H9 (cell line): ENCODE measurements around the gene CHMP3. TPM values are rescaled to one million over a fixed set of nuclear protein-coding genes. Genes with fewer than 3 reads are reported as not detected.

Experiments used
- DNase-seq: peaks from one replicate; pipeline ENCODE4 v3.0.0-alpha.2; 2017
- H2AFZ ChIP-seq: one replicate; pipeline ENCODE4 v1.6.1; 2013; ENCODE audit warnings: mild to moderate bottlenecking, low read length, control low read depth, moderate library complexity
- H2AK5ac ChIP-seq: 2 replicates; pipeline ENCODE4 v1.6.1; 2013; ENCODE audit warnings: low read length, control low read depth, mixed read lengths; ENCODE audit not compliant: insufficient read length
- H2BK120ac ChIP-seq: one replicate; pipeline ENCODE4 v1.6.1; 2013; ENCODE audit warnings: low read depth, mild to moderate bottlenecking, low read length, control low read depth, inconsistent platforms; ENCODE audit not compliant: poor library complexity, severe bottlenecking
- H2BK12ac ChIP-seq: 2 replicates; pipeline ENCODE4 v1.6.1; 2013; ENCODE audit warnings: low read length, control low read depth, mixed read lengths, low read depth; ENCODE audit not compliant: insufficient read length
- H2BK15ac ChIP-seq: 2 replicates; pipeline ENCODE4 v1.6.1; 2013; ENCODE audit warnings: low read depth, low read length, control low read depth
- H2BK20ac ChIP-seq: one replicate; pipeline ENCODE4 v1.6.1; 2013; ENCODE audit warnings: low read depth, mild to moderate bottlenecking, low read length, control low read depth, inconsistent platforms; ENCODE audit not compliant: poor library complexity, severe bottlenecking
- H2BK5ac ChIP-seq: 2 replicates; pipeline ENCODE4 v1.6.1; 2013; ENCODE audit warnings: low read length, control low read depth, mixed read lengths; ENCODE audit not compliant: insufficient read length
- H3K14ac ChIP-seq: 2 replicates; pipeline ENCODE4 v1.6.1; 2013; ENCODE audit warnings: low read length, control low read depth; ENCODE audit not compliant: insufficient read depth
- H3K18ac ChIP-seq: 2 replicates; pipeline ENCODE4 v1.6.1; 2013; ENCODE audit warnings: low read depth, mild to moderate bottlenecking, mixed read lengths, low read length, control low read depth; ENCODE audit not compliant: insufficient read length
- H3K23ac ChIP-seq: 2 replicates; pipeline ENCODE4 v1.6.1; 2013; ENCODE audit warnings: low read length, control low read depth, mixed read lengths, low read depth; ENCODE audit not compliant: insufficient read length
- H3K23me2 ChIP-seq: 2 replicates; pipeline ENCODE4 v1.6.1; 2013; ENCODE audit warnings: low read depth, mild to moderate bottlenecking, mixed read lengths, low read length, control low read depth; ENCODE audit not compliant: insufficient read length, poor library complexity, severe bottlenecking
- H3K27ac ChIP-seq: 2 replicates; pipeline ENCODE4 v1.5.1; 2013; ENCODE audit warnings: low read length, control low read depth, mixed read lengths, low read depth; ENCODE audit not compliant: insufficient read length
- H3K27me3 ChIP-seq: 2 replicates; pipeline ENCODE4 v1.6.1; 2013; ENCODE audit warnings: low read length, control low read depth, inconsistent platforms; ENCODE audit not compliant: insufficient read depth
- H3K4ac ChIP-seq: 2 replicates; pipeline ENCODE4 v1.6.1; 2013; ENCODE audit warnings: low read depth, mild to moderate bottlenecking, control low read depth, inconsistent platforms, low read length, moderate library complexity
- H3K4me1 ChIP-seq: 2 replicates; pipeline ENCODE4 v1.6.1; 2013; ENCODE audit warnings: low read length, control low read depth, inconsistent platforms; ENCODE audit not compliant: insufficient read depth
- H3K4me2 ChIP-seq: 2 replicates; pipeline ENCODE4 v1.6.1; 2013; ENCODE audit warnings: low read length, control low read depth, mixed read lengths; ENCODE audit not compliant: insufficient read length, insufficient read depth
- H3K56ac ChIP-seq: 2 replicates; pipeline ENCODE4 v1.6.1; 2013; ENCODE audit warnings: low read depth, mild to moderate bottlenecking, mixed read lengths, low read length, control low read depth; ENCODE audit not compliant: insufficient read length
- H3K79me1 ChIP-seq: 2 replicates; pipeline ENCODE4 v1.6.1; 2013; ENCODE audit warnings: low read depth, mild to moderate bottlenecking, moderate library complexity, low read length, control low read depth, inconsistent platforms; ENCODE audit not compliant: insufficient read depth, poor library complexity, severe bottlenecking
- H3K79me2 ChIP-seq: 2 replicates; pipeline ENCODE4 v1.6.1; 2013; ENCODE audit warnings: low read length, control low read depth, inconsistent platforms; ENCODE audit not compliant: insufficient read depth
- H3K9ac ChIP-seq: 2 replicates; pipeline ENCODE4 v1.6.1; 2013; ENCODE audit warnings: low read length, control low read depth, mixed read lengths; ENCODE audit not compliant: insufficient read length; ENCODE audit errors: extremely low read depth
- H3K9me3 ChIP-seq: one replicate; pipeline ENCODE4 v1.6.1; 2013; ENCODE audit warnings: low read depth, low read length, inconsistent platforms; ENCODE audit not compliant: control insufficient read depth
- H3T11ph ChIP-seq: one replicate; pipeline ENCODE4 v1.6.1; 2013; ENCODE audit warnings: mild to moderate bottlenecking, low read length, control low read depth, inconsistent platforms
- H4K20me1 ChIP-seq: one replicate; pipeline ENCODE4 v1.6.1; 2013; ENCODE audit not compliant: control insufficient read depth, insufficient read length, insufficient read depth
- H4K5ac ChIP-seq: 2 replicates; pipeline ENCODE4 v1.6.1; 2013; ENCODE audit warnings: low read depth, mild to moderate bottlenecking, mixed read lengths, low read length, control low read depth; ENCODE audit not compliant: insufficient read length
- H4K8ac ChIP-seq: replicated peaks from 2 replicates; pipeline ENCODE4 v1.6.1; 2013; ENCODE audit warnings: low read length, control low read depth, mixed read lengths, low read depth; ENCODE audit not compliant: insufficient read length
- H4K91ac ChIP-seq: 2 replicates; pipeline ENCODE4 v1.6.1; 2013; ENCODE audit warnings: low read depth, mild to moderate bottlenecking, moderate library complexity, mixed read lengths, low read length, control low read depth; ENCODE audit not compliant: insufficient read length
- H3K27ac Mint-ChIP-seq, 3 experiments: 2 replicates in 2 of 3; 3 replicates in 1 of 3; pipeline ENCODE4 v1.8.0; 2020 to 2021; ENCODE audit warnings: mixed read lengths in 3 of 3, mild to moderate bottlenecking in 1 of 3, moderate library complexity in 1 of 3
- H3K27me3 Mint-ChIP-seq: 2 replicates; pipeline ENCODE4 v1.8.0; 2021; ENCODE audit warnings: low read depth, mild to moderate bottlenecking, moderate library complexity, mixed read lengths
- H3K36me3 Mint-ChIP-seq, 3 experiments: 2 replicates in 2 of 3; 3 replicates in 1 of 3; pipeline ENCODE4 v1.8.0; 2020 to 2021; ENCODE audit warnings: low read depth in 3 of 3, mixed read lengths in 3 of 3; ENCODE audit not compliant: insufficient read depth in 1 of 3
- H3K4me1 Mint-ChIP-seq, 2 experiments: 2 replicates each; pipeline ENCODE4 v1.8.0; 2020; ENCODE audit warnings: mixed read lengths in 2 of 2
- H3K4me3 Mint-ChIP-seq, 2 experiments: 2 replicates in 1 of 2; 3 replicates in 1 of 2; pipeline ENCODE4 v1.8.0; 2020 to 2021; ENCODE audit warnings: mild to moderate bottlenecking in 2 of 2, mixed read lengths in 2 of 2, moderate library complexity in 1 of 2
- H3K9me3 Mint-ChIP-seq, 2 experiments: 2 replicates in 1 of 2; 3 replicates in 1 of 2; pipeline ENCODE4 v1.8.0; 2020; ENCODE audit warnings: mild to moderate bottlenecking in 2 of 2, mixed read lengths in 2 of 2, moderate library complexity in 1 of 2
- CTCF ChIP-seq: fragments of 200-600 bp; sonication (generic); conservative IDR thresholded peaks from 3 replicates; pipeline ENCODE4 v1.8.0; 2021; ENCODE audit warnings: antibody characterized with exemption, mild to moderate bottlenecking
- total RNA-seq: library from RNA; stranded (reverse); gene quantifications from 2 replicates; pipeline ENCODE4 v1.2.1, GENCODE V29; 2021

The CHMP3 gene
- total RNA-seq, 1 experiment from 2014 or later = 28.8 TPM

GRCh38 chr2:86580560-86580959 is 17.3 kb upstream of the CHMP3 start:
- Histone ChIP-seq H4K20me1 (no peaks in the 10 kb centered on the region), H4K91ac (no peak overlapping the region), H2BK20ac (no peak overlapping the region), H3K56ac (no peak overlapping the region), H3K9ac (no peak overlapping the region), H2BK5ac (no peak overlapping the region), H3K27ac (no peak overlapping the region), H3K79me2 (no peaks in the 10 kb centered on the region), H4K8ac (no peak overlapping the region), H4K5ac (no peak overlapping the region), H2BK12ac (no peak overlapping the region), H3K18ac (no peak overlapping the region), H2BK120ac (no peak overlapping the region), H3K4ac (no peak overlapping the region), H2AK5ac (no peak overlapping the region), H3K23me2 (no peaks in the 10 kb centered on the region), H3K79me1 (no peaks in the 10 kb centered on the region), H3K4me1 (no peaks in the 10 kb centered on the region), H3K4me2 (no peak overlapping the region), H3K23ac (no peak overlapping the region), H2AFZ (no peak overlapping the region), H3T11ph (no peak overlapping the region), H3K27me3 (no peaks in the 10 kb centered on the region), H3K14ac (no peak overlapping the region), H2BK15ac (no peak overlapping the region), H3K9me3 (no peaks in the 10 kb centered on the region)
- Mint-ChIP-seq H3K9me3 (peaks cover 2 to 7% of the 10 kb centered on the region in 2 experiments; a peak in 3 of 5 replicates), H3K4me1 (no peaks in the 10 kb centered on the region), H3K36me3 (no peaks in the 10 kb centered on the region), H3K27ac (no peak overlapping the region), H3K4me3 (no peak overlapping the region), H3K27me3 (peaks cover 2% of the 10 kb centered on the region)
- DNase-seq = no peak
- TF ChIP-seq CTCF = no peak
